Sigmoid colon (tissue), 4 donors: ENCODE measurements around the gene PLA2R1.

Experiments used
- EP300 ChIP-seq, 4 donors: sonication (generic); formaldehyde crosslinking; IDR thresholded peaks; one replicate each; pipeline ENCODE4 v1.6.1; 2017; ENCODE audit warnings: antibody characterized with exemption in 4 of 4
- POLR2A ChIP-seq, 2 donors: fragments of 450-650 bp; IDR thresholded peaks; one replicate each; pipeline ENCODE4 v1.6.1; 2016; ENCODE audit warnings: antibody characterized with exemption in 2 of 2, mild to moderate bottlenecking in 2 of 2, moderate library complexity in 2 of 2
- POLR2AphosphoS5 ChIP-seq, 4 donors: sonication (generic); formaldehyde crosslinking; IDR thresholded peaks; one replicate each; pipeline ENCODE4 v1.6.1; 2017; ENCODE audit warnings: antibody characterized with exemption in 4 of 4
- TF ChIP-seq, protein P1 (sequence below), 4 experiments: fragments of 450-650 bp in 3 of 4; fragments of 200-600 bp in 1 of 4; IDR thresholded peaks; one replicate each; pipeline ENCODE4 v1.5.1; 2016 to 2019; ENCODE audit warnings: antibody characterized with exemption in 4 of 4, mild to moderate bottlenecking in 3 of 4, moderate library complexity in 2 of 4

GRCh38 chr2:160043265-160043664 lies 19.1 kb downstream of the PLA2R1 start:
- TF ChIP-seq, protein P1, sequence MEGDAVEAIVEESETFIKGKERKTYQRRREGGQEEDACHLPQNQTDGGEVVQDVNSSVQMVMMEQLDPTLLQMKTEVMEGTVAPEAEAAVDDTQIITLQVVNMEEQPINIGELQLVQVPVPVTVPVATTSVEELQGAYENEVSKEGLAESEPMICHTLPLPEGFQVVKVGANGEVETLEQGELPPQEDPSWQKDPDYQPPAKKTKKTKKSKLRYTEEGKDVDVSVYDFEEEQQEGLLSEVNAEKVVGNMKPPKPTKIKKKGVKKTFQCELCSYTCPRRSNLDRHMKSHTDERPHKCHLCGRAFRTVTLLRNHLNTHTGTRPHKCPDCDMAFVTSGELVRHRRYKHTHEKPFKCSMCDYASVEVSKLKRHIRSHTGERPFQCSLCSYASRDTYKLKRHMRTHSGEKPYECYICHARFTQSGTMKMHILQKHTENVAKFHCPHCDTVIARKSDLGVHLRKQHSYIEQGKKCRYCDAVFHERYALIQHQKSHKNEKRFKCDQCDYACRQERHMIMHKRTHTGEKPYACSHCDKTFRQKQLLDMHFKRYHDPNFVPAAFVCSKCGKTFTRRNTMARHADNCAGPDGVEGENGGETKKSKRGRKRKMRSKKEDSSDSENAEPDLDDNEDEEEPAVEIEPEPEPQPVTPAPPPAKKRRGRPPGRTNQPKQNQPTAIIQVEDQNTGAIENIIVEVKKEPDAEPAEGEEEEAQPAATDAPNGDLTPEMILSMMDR (IDR thresholded peaks at IDR 0.05), result no peak
- TF ChIP-seq POLR2AphosphoS5 (IDR thresholded peaks at IDR 0.05) (no peak), POLR2A (IDR thresholded peaks at IDR 0.05) (no peak), EP300 (IDR thresholded peaks at IDR 0.05) (no peak)
